ENCODE data around the gene CRACR2B.

CRACR2B gene

GRCh38 chr11:868394-868793 is 40.7 kb downstream of the CRACR2B start:
- H3F3A ChIP-seq (ENCODE audit: low read depth) = no peaks in the 10 kb centered on the region
- no peaks in the 10 kb centered on the region for H3K9me2 ChIP-seq (replicated peaks; ENCODE audit: low read depth, low read length)
- no peaks in the 10 kb centered on the region for H4K20me1 ChIP-seq (ENCODE audit: insufficient read depth, low read length, poor library complexity, severe bottlenecking)
- TF ChIP-seq EZH2phosphoT487 (IDR thresholded peaks at IDR 0.05; ENCODE audit: borderline replicate concordance) (no peak), CTCF (conservative IDR thresholded peaks at IDR 0.05; ENCODE audit: low read length) (no peak)
- no peak overlapping the region for H3K9ac ChIP-seq (ENCODE audit: low read depth, low read length, poor library complexity, severe bottlenecking)
- no peaks in the 10 kb centered on the region for H3K4me1 ChIP-seq (ENCODE audit: insufficient read depth, low read length, poor library complexity, severe bottlenecking)
- H3K36me3 ChIP-seq (ENCODE audit: insufficient read depth, low read length) = no peaks in the 10 kb centered on the region
- no peak overlapping the region for H2AFZ ChIP-seq (ENCODE audit: low read length)
- no peak overlapping the region for H3K4me3 ChIP-seq (ENCODE audit: low read length, poor library complexity, severe bottlenecking)
- H3K79me2 ChIP-seq (ENCODE audit: insufficient read depth, low read length) = no peaks in the 10 kb centered on the region
- no peak overlapping the region for H3K4me2 ChIP-seq (ENCODE audit: low read depth, low read length, poor library complexity, severe bottlenecking)
- H3K9me3 ChIP-seq (ENCODE audit: insufficient read depth, low read depth, low read length) = no peaks in the 10 kb centered on the region
- no peaks in the 10 kb centered on the region for H3K27me3 ChIP-seq (ENCODE audit: insufficient read depth, low read length, poor library complexity, severe bottlenecking)

GRCh38 chr11:868802-869201 is 41.1 kb downstream of the CRACR2B start:
- Histone ChIP-seq H3K9me2 (replicated peaks; ENCODE audit: low read depth, low read length) (no peaks in the 10 kb centered on the region), H3K4me1 (ENCODE audit: insufficient read depth, low read length, poor library complexity, severe bottlenecking) (no peaks in the 10 kb centered on the region), H3K27me3 (ENCODE audit: insufficient read depth, low read length, poor library complexity, severe bottlenecking) (no peaks in the 10 kb centered on the region), H3K79me2 (ENCODE audit: insufficient read depth, low read length) (no peaks in the 10 kb centered on the region), H3K36me3 (ENCODE audit: insufficient read depth, low read length) (no peaks in the 10 kb centered on the region), H3K4me2 (ENCODE audit: low read depth, low read length, poor library complexity, severe bottlenecking) (no peak overlapping the region), H2AFZ (ENCODE audit: low read length) (no peak overlapping the region), H3F3A (ENCODE audit: low read depth) (no peaks in the 10 kb centered on the region), H3K9me3 (ENCODE audit: insufficient read depth, low read depth, low read length) (no peaks in the 10 kb centered on the region), H4K20me1 (ENCODE audit: insufficient read depth, low read length, poor library complexity, severe bottlenecking) (no peaks in the 10 kb centered on the region), H3K4me3 (ENCODE audit: low read length, poor library complexity, severe bottlenecking) (no peak overlapping the region), H3K9ac (ENCODE audit: low read depth, low read length, poor library complexity, severe bottlenecking) (no peak overlapping the region)
- TF ChIP-seq EZH2phosphoT487 (IDR thresholded peaks at IDR 0.05; ENCODE audit: borderline replicate concordance) = no peak
- no peak for TF ChIP-seq CTCF (conservative IDR thresholded peaks at IDR 0.05; ENCODE audit: low read length)

GRCh38 chr11:869399-870126 is 41.8 kb downstream of the CRACR2B start:
- no peaks in the 10 kb centered on the region for H3K9me2 ChIP-seq (replicated peaks; ENCODE audit: low read depth, low read length)
- H3K79me2 ChIP-seq (ENCODE audit: insufficient read depth, low read length) = no peaks in the 10 kb centered on the region
- no peak overlapping the region for H2AFZ ChIP-seq (ENCODE audit: low read length)
- H3K4me1 ChIP-seq (ENCODE audit: insufficient read depth, low read length, poor library complexity, severe bottlenecking) = no peaks in the 10 kb centered on the region
- TF ChIP-seq CTCF (conservative IDR thresholded peaks at IDR 0.05; ENCODE audit: low read length) (no peak), EZH2phosphoT487 (IDR thresholded peaks at IDR 0.05; ENCODE audit: borderline replicate concordance) (no peak)
- no peaks in the 10 kb centered on the region for H3F3A ChIP-seq (ENCODE audit: low read depth)
- no peak overlapping the region for H3K4me3 ChIP-seq (ENCODE audit: low read length, poor library complexity, severe bottlenecking)
- H3K9me3 ChIP-seq (ENCODE audit: insufficient read depth, low read depth, low read length) = no peaks in the 10 kb centered on the region
- no peak overlapping the region for H3K9ac ChIP-seq (ENCODE audit: low read depth, low read length, poor library complexity, severe bottlenecking)
- H3K27me3 ChIP-seq (ENCODE audit: insufficient read depth, low read length, poor library complexity, severe bottlenecking) = no peaks in the 10 kb centered on the region
- H3K36me3 ChIP-seq (ENCODE audit: insufficient read depth, low read length) = no peaks in the 10 kb centered on the region
- H4K20me1 ChIP-seq (ENCODE audit: insufficient read depth, low read length, poor library complexity, severe bottlenecking) = no peaks in the 10 kb centered on the region
- no peak overlapping the region for H3K4me2 ChIP-seq (ENCODE audit: low read depth, low read length, poor library complexity, severe bottlenecking)

All from Loucy (cell line).